K562 (cell line): ENCODE results near the gene PHF5A. TPM values are rescaled to one million over a fixed set of nuclear protein-coding genes. Genes with fewer than 3 reads are reported as not detected.
A peak's percentile ranks its signal among the peaks of the same experiment; 100 is the strongest.

ENCODE experiments used
- ATAC-seq: fragments of 200-7000 bp; cut with Tn5 transposase; 3 replicates; pipeline ENCODE4 v1.9.1; 2020; ENCODE audit warnings: moderate library complexity
- BruUV-seq: library from RNA; stranded (reverse); fragments of 400-500 nt; replicated peaks from 2 replicates; lab custom pipeline; 2021; lab: Mats Ljungman, UMichigan
- CTCF ChIA-PET: fragments of 300-600 bp; formaldehyde crosslinking; extraction: SDS; loops from one replicate; lab custom pipeline; 2021; ENCODE audit warnings: low intra/inter-chr PET ratio; lab: Yijun Ruan, JAX
- POLR2A ChIA-PET: fragments of 300-600, 350-650 bp; sonication (Branson Sonifier 250); formaldehyde crosslinking; extraction: SDS; loops from one replicate; lab custom pipeline; 2021; ENCODE audit warnings: antibody characterized with exemption, inconsistent platforms; lab: Yijun Ruan, JAX
- DNase-seq, 4 experiments: peaks; one replicate each; pipeline versions ENCODE4 v3.0.0 to v3.0.0-alpha.2; 2011 to 2018; ENCODE audit warnings: low spot score in 3 of 4, mixed read lengths in 3 of 4; ENCODE audit errors: extremely low read depth in 1 of 4
- FAIRE-seq: peaks from 2 replicates; lab custom pipeline; 2011; peaks lifted over from hg19 to GRCh38; lab: Jason Lieb, UNC
- H2AFZ ChIP-seq: 2 replicates; pipeline ENCODE4 v1.6.0; 2011; ENCODE audit warnings: low read depth, low read length, control low read depth, inconsistent platforms
- H3K27ac ChIP-seq: fragments of 200-600 bp; 3 replicates; pipeline ENCODE4 v1.8.0; 2011; ENCODE audit warnings: low read depth, mild to moderate bottlenecking, control low read depth, inconsistent platforms, low read length, moderate library complexity, mixed read lengths; ENCODE audit errors: extremely low read depth
- H3K27me3 ChIP-seq, 2 experiments: fragments of 300-600 bp in 1 of 2; 2 replicates in 1 of 2; 3 replicates in 1 of 2; pipeline versions ENCODE4 v1.6.0 to v1.8.0; 2011; ENCODE audit warnings: inconsistent platforms in 2 of 2, low read length in 2 of 2, mild to moderate bottlenecking in 1 of 2, mixed read lengths in 1 of 2, moderate library complexity in 1 of 2; ENCODE audit not compliant: control insufficient read depth in 2 of 2, insufficient read depth in 2 of 2
- H3K36me3 ChIP-seq: fragments of 300-600 bp; 3 replicates; pipeline ENCODE4 v1.8.0; 2011; ENCODE audit warnings: mild to moderate bottlenecking, low read length, inconsistent platforms; ENCODE audit not compliant: control insufficient read depth, insufficient read depth
- H3K4me1 ChIP-seq, 2 experiments: fragments of 200-600 bp in 1 of 2; replicated peaks in 1 of 2; 2 replicates in 1 of 2; 3 replicates in 1 of 2; pipeline versions ENCODE4 v1.5.1 to v1.8.0; 2011; ENCODE audit warnings: inconsistent platforms in 2 of 2, low read length in 2 of 2, mild to moderate bottlenecking in 1 of 2, mixed read lengths in 1 of 2, moderate library complexity in 1 of 2; ENCODE audit not compliant: control insufficient read depth in 2 of 2, insufficient read depth in 2 of 2
- H3K4me2 ChIP-seq: 2 replicates; pipeline ENCODE4 v1.6.1; 2011; ENCODE audit warnings: low read length, control low read depth, inconsistent platforms, mixed read lengths; ENCODE audit not compliant: insufficient read depth
- H3K4me3 ChIP-seq: fragments of 200-600 bp; sonication (generic), shearing (Covaris generic); 2 replicates; pipeline ENCODE4 v1.5.1; 2016; ENCODE audit warnings: control low read depth, inconsistent platforms
- H3K79me2 ChIP-seq: fragments of 200-600 bp; 3 replicates; pipeline ENCODE4 v1.8.0; 2011; ENCODE audit warnings: low read length, inconsistent platforms; ENCODE audit not compliant: control insufficient read depth, insufficient read depth
- H3K9ac ChIP-seq, 2 experiments: 2 replicates each; pipeline versions ENCODE4 v1.6.0 to v1.6.1; 2011; ENCODE audit warnings: low read depth in 2 of 2, low read length in 2 of 2, control low read depth in 1 of 2, inconsistent platforms in 1 of 2, mild to moderate bottlenecking in 1 of 2, mixed read lengths in 1 of 2; ENCODE audit not compliant: insufficient read depth in 1 of 2
- H3K9me1 ChIP-seq: one replicate; pipeline ENCODE4 v1.6.0; 2011; ENCODE audit warnings: inconsistent platforms, mild to moderate bottlenecking, low read length, moderate library complexity; ENCODE audit not compliant: control insufficient read depth, insufficient read depth
- H3K9me3 ChIP-seq: replicated peaks from 2 replicates; pipeline ENCODE4 v1.5.1; 2011; ENCODE audit warnings: low read depth, low read length, inconsistent platforms; ENCODE audit not compliant: control insufficient read depth, insufficient read depth
- H4K20me1 ChIP-seq: replicated peaks from 2 replicates; pipeline ENCODE4 v1.6.1; 2011; ENCODE audit warnings: low read length, inconsistent platforms, mixed read lengths; ENCODE audit not compliant: control insufficient read depth, insufficient read depth
- ADNP ChIP-seq: fragments of 200-800 bp; sonication (Bioruptor generic); IDR thresholded peaks from 2 replicates; pipeline ENCODE4 v1.6.1; 2016; ENCODE audit warnings: missing genetic modification characterization, missing compliant biosample characterization
- CBX5 ChIP-seq: IDR thresholded peaks from 2 replicates; pipeline ENCODE4 v1.6.1; 2014; ENCODE audit warnings: low read depth, borderline replicate concordance
- CCAR2 ChIP-seq: fragments of 200-400 bp; formaldehyde crosslinking; IDR thresholded peaks from 2 replicates; pipeline ENCODE4 v1.6.1; 2017; ENCODE audit warnings: mild to moderate bottlenecking, low read depth, low read length
- CXXC5 ChIP-seq: fragments of 250-450 bp; sonication (Bioruptor Pico); IDR thresholded peaks from 2 replicates; pipeline ENCODE4 v1.8.0; 2022; ENCODE audit warnings: inconsistent platforms, mild to moderate bottlenecking, moderate library complexity
- FOXA1 ChIP-seq: fragments of 450-650 bp; IDR thresholded peaks from 2 replicates; pipeline ENCODE4 v1.6.1; 2016; ENCODE audit warnings: mild to moderate bottlenecking, borderline replicate concordance
- IFI16 ChIP-seq: fragments of 250-450 bp; sonication (Bioruptor Pico); IDR thresholded peaks from 2 replicates; pipeline ENCODE4 v2.1.2; 2022; ENCODE audit warnings: mild to moderate bottlenecking, inconsistent platforms
- KDM4B ChIP-seq, 2 experiments: fragments of 450-650 bp in 1 of 2; sonication (generic) in 1 of 2; IDR thresholded peaks; 2 replicates each; pipeline ENCODE4 v1.6.1; 2016 to 2017; ENCODE audit warnings: borderline replicate concordance in 2 of 2, antibody characterized with exemption in 1 of 2, low read depth in 1 of 2, mild to moderate bottlenecking in 1 of 2
- MTF1 ChIP-seq: fragments of 250-450 bp; sonication (Bioruptor Pico); IDR thresholded peaks from 2 replicates; pipeline ENCODE4 v1.9.0; 2021; ENCODE audit warnings: moderate library complexity, mild to moderate bottlenecking, inconsistent platforms, borderline replicate concordance
- POLR2G ChIP-seq: fragments of 200-400 bp; formaldehyde crosslinking; IDR thresholded peaks from 2 replicates; pipeline ENCODE4 v1.6.1; 2017; ENCODE audit warnings: low read depth, mild to moderate bottlenecking, antibody characterized with exemption, low read length, moderate library complexity
- RBM25 ChIP-seq: fragments of 200-400 bp; formaldehyde crosslinking; IDR thresholded peaks from 2 replicates; pipeline ENCODE4 v1.6.1; 2018; ENCODE audit warnings: low read length, low read depth, moderate library complexity; ENCODE audit not compliant: severe bottlenecking
- SP2 ChIP-seq: IDR thresholded peaks from 2 replicates; pipeline ENCODE4 v1.6.1; 2011; ENCODE audit warnings: mild to moderate bottlenecking, low read depth, low read length, moderate library complexity; ENCODE audit not compliant: poor library complexity, severe bottlenecking; ENCODE audit errors: extremely low read depth
- ZNF589 ChIP-seq: fragments of 200-800 bp; sonication (Bioruptor generic); IDR thresholded peaks from 2 replicates; pipeline ENCODE4 v1.6.1; 2016; ENCODE audit warnings: low read depth, missing genetic modification characterization, missing compliant biosample characterization
- ZNF644 ChIP-seq: fragments of 200-800 bp; sonication (Bioruptor generic); IDR thresholded peaks from 2 replicates; pipeline ENCODE4 v1.6.1; 2016; ENCODE audit warnings: low read depth, missing genetic modification characterization, missing compliant biosample characterization
- WGBS: fragments of 100-300 bp; shearing (Covaris generic); methylation state at CpG from one replicate; pipeline ENCODE4 v1.1.6; 2016; ENCODE audit warnings: low coverage, mixed read lengths; ENCODE audit not compliant: insufficient coverage; ENCODE audit errors: missing lambda C conversion rate; 5-methylcytosine and 5-hydroxymethylcytosine counted together
- in situ Hi-C: fragments of 300-500 bp; cut with MboI; formaldehyde crosslinking; loops from 4 replicates; pipeline ENCODE4 v1.15.0; 2018; ENCODE audit warnings: inconsistent platforms, mixed read lengths
- intact Hi-C: fragments of 100-400 bp; cut with micrococcal nuclease; formaldehyde crosslinking; loops from 2 replicates; pipeline ENCODE4 v1.14.2; 2022
- polyA plus RNA-seq, 8 experiments: library from polyadenylated mRNA; depleted of rRNA in 4 of 8; stranded (reverse) in 5 of 8; unstranded in 3 of 8; fragments of >200 nt; fragmentation: Nextera tagmentation in 2 of 8; fragmentation: Illumina TruSeq in 1 of 8; extraction: Ambion mirVana in 2 of 8; extraction: Trizol in 1 of 8; gene quantifications; 2 replicates each; pipeline versions ENCODE4 v1.2.1 to v1.2.3, GENCODE V29; 2011 to 2014; ENCODE audit warnings: inconsistent platforms in 1 of 8, missing spikeins in 1 of 8
- total RNA-seq, 7 experiments: library from RNA; depleted of rRNA in 6 of 7; stranded (reverse); fragments of >200 nt in 6 of 7; fragmentation: Illumina TruSeq in 2 of 7; extraction: Trizol in 2 of 7; gene quantifications; 2 replicates each; pipeline versions ENCODE4 v1.2.1 to v1.2.3, GENCODE V29; 2011 to 2021; ENCODE audit warnings: low replicate concordance in 1 of 7
- TF ChIP-seq, protein P1 (sequence below): fragments of 450-650 bp; IDR thresholded peaks from 2 replicates; pipeline ENCODE4 v1.6.1; 2018; ENCODE audit warnings: mild to moderate bottlenecking, low read depth; ENCODE audit not compliant: partially characterized antibody

Gene PHF5A
- total and polyA plus RNA-seq, 9 of the 15 experiments (the other 6 are each of a cell fraction or from before 2014, with no cell fraction given) = 14.2 to 144 (median 101) TPM

DNA sequence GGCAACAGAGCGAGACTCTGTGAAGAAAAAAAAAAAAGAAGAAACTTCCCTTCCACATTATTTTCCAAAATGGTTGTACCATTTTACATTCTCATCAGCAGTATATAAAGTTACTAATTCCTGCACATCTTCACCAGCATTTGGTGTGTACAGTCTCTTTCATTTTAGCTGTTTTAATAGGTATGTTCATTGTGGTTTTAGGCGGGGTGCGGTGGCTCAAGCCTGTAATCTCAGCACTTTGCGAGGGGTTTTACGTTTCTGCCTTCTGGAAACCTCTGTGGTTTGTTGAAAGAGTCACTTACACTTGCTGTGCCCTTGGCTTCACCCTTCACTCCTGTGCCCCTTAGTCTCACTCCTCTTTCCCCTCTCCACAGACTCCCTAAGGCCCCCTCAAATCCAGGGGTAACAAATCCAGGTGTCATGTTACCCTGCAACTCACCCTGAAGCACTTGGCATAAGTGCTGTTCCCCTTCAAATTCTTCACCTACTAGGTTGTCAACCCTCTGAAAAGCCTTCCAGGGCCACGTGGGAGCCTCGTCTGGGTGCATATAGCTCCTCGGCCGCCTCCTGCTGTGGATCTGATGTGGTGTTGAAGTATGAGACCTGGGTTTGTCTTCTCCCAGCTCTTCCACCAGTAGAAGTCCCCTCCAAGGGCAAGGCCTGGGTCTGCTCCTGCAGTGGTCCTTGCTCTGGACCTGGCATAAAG, 42.7 kb downstream of the PHF5A start:
- no peak overlapping the region for H3K9ac ChIP-seq
- no peak for FAIRE-seq
- TF ChIP-seq SP2 (no peak), KDM4B (IDR thresholded peaks at IDR 0.05; ENCODE audit: borderline replicate concordance in 2 of 2, low read depth in 1 of 2) (no peak), RBM25 (peak; percentile 71)
- ATAC-seq = no peak; the same call in 2 of the 3 replicates
- in situ Hi-C loops (no loop called here), intact Hi-C loops (no loop called here)
- H3K4me3 ChIP-seq = no peak overlapping the region
- no peak overlapping the region for H3K27ac ChIP-seq
- no peaks in the 10 kb centered on the region for H4K20me1 ChIP-seq
- no peaks in the 10 kb centered on the region for H3K9me1 ChIP-seq
- ChIA-PET CTCF (no interaction called here), POLR2A (interaction anchor here (1.2 kb wide), 1 partner anchor 11 kb away, joined by 3 read pairs; no protein-coding TSS in a partner anchor)
- H3K36me3 ChIP-seq = no peaks in the 10 kb centered on the region
- WGBS = 56% methylated on average over 8 of the region's 9 CpGs
- no peak overlapping the region for H2AFZ ChIP-seq
- no peaks in the 10 kb centered on the region for H3K79me2 ChIP-seq
- H3K4me1 ChIP-seq = no peaks in the 10 kb centered on the region; a peak in 1 of 5 replicates
- no peaks in the 10 kb centered on the region for H3K9me3 ChIP-seq
- H3K4me2 ChIP-seq = no peak overlapping the region
- DNase-seq = no peak
- no TSS peak for BruUV-seq
- H3K27me3 ChIP-seq = no peaks in the 10 kb centered on the region

DNA sequence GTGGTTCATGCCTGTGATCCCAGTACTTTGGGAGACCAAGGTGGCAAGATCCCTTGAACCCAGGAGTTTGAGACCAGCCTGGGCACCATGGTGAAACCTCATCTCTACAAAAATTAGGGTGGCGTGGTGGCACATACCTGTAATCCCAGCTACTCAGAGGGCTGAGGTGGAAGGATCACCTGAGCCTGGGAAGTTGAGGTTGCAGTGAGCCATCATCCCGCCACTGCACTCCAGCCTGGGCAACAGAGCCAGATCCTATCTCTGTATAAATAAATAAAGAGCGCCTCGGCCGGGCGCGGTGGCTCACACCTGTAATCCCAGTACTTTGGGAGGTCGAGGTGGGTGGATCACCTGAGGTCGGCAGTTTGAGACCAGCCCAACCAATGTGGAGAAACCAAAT, 49.8 kb downstream of the PHF5A start:
- in situ Hi-C loops = no loop called here
- H3K36me3 ChIP-seq = no peaks in the 10 kb centered on the region
- H3K4me1 ChIP-seq = peaks cover 7 to 18% of the 10 kb centered on the region in 2 experiments; a peak in 3 of 5 replicates
- no TSS peak for BruUV-seq
- no peaks in the 10 kb centered on the region for H3K9me1 ChIP-seq
- FAIRE-seq (no peak), DNase-seq (no peak), ATAC-seq (no peak)
- intact Hi-C loops = no loop called here
- ChIA-PET POLR2A (interaction anchor here (0.6 to 1.0 kb wide), 3 partner anchors 9 to 1928 kb away, joined by 3 read pairs; no protein-coding TSS in a partner anchor), CTCF (no interaction called here)
- H3K9ac ChIP-seq = no peak overlapping the region
- no peaks in the 10 kb centered on the region for H3K27me3 ChIP-seq
- no peak overlapping the region for H2AFZ ChIP-seq
- WGBS = 64% methylated on average over 9 of the region's 9 CpGs
- no peaks in the 10 kb centered on the region for H4K20me1 ChIP-seq
- no peak overlapping the region for H3K4me2 ChIP-seq
- H3K79me2 ChIP-seq = peaks cover 20% of the 10 kb centered on the region
- H3K27ac ChIP-seq = no peak overlapping the region
- H3K9me3 ChIP-seq = no peaks in the 10 kb centered on the region
- no peak overlapping the region for H3K4me3 ChIP-seq
- TF ChIP-seq CCAR2 (no peak), CBX5 (no peak), IFI16 (CRISPR knock-in tag) (no peak), ZNF644 (tag) (no peak), CXXC5 (CRISPR knock-in tag) (no peak), ZNF589 (CRISPR knock-in tag) (no peak), FOXA1 (no peak), POLR2G (no peak), ADNP (no peak), MTF1 (CRISPR knock-in tag) (no peak)
- TF ChIP-seq, protein P1, sequence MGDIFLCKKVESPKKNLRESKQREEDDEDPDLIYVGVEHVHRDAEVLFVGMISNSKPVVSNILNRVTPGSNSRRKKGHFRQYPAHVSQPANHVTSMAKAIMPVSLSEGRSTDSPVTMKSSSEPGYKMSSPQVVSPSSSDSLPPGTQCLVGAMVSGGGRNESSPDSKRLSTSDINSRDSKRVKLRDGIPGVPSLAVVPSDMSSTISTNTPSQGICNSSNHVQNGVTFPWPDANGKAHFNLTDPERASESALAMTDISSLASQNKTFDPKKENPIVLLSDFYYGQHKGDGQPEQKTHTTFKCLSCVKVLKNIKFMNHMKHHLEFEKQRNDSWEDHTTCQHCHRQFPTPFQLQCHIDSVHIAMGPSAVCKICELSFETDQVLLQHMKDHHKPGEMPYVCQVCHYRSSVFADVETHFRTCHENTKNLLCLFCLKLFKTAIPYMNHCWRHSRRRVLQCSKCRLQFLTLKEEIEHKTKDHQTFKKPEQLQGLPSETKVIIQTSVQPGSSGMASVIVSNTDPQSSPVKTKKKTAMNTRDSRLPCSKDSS = no peak
